Epidermal melanocyte (primary cell): ENCODE results near the gene TRIM17.
A peak's percentile ranks its signal among the peaks of the same experiment; 100 is the strongest.
"Not testable (repeated sequence)": the region's sequence is repeated elsewhere in the genome, so short reads cannot be mapped to it uniquely, and the experiment has no call there.

Source experiments
- DNase-seq: peaks from one replicate; pipeline ENCODE4 v3.0.0; 2011; ENCODE audit warnings: low spot score; ENCODE audit not compliant: insufficient read length

TRIM17 gene

GRCh38 chr1:228448372-228448771 lies 31.7 kb upstream of the TRIM17 start:
- DNase-seq, result no peak

DNA sequence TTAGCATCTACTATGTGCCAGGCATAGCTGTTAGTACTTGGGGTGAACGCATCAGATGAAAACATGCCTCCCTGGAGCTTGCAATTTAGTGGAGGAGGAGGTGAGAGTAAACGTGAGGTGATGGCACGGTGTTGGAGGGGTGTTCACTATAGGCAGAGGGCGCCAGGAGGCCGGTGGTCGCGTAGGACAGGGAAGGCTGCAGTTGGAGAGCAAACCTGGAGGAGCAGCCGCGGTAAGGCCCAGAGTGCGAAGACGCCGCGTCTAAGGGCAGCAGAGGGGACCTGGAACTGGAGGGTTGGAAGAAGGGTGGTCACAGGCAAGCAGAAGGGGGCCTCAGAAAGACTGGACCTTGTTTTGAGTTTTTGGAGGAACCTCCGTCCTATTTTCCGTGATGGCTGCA lies 30.2 kb upstream of the TRIM17 start:
- no peak for DNase-seq

DNA sequence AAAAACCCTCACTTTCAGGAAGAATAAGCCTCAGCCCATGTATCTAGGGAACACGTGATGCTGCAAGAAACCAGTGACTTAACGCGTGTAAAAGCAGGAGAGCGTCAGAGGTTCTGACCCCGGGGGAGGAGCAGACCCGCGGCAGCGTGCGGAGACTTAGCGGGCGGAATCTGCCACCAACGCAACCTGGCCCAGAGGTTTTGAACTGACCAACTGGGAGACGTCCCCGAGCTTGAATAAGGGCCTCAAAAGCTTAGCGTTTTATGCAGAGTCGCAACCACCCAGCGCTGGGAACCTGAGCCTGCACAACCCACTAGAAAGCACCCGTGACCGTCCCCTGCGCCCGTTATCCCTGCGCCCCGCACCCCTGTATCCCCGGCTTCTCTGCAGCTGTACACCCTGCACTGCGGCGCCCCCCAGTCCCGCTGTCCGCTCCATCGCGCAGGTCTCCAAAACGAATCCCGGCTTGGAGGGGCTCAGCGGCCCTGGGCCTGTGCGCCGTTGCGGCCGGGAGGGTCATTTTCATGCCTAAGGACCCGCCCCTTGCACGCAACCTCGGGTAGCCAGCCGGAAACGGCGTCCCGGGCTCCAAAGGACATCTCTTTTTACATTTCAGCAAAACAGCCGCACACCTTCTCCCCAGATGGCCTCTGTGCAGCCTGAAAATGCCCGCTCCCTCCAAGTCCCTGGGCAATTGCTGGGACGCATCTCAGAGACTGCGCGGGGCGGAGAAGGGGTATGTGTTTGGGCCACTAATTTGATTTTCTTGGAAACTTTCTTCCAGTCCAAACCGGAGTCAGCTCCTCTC lies 29.4 kb upstream of the TRIM17 start:
- peak; percentile 79 for DNase-seq

- DNase-seq, result no peak
These were observed 28.8 kb upstream of the TRIM17 start for GRCh38 chr1:228445490-228445842.

DNA sequence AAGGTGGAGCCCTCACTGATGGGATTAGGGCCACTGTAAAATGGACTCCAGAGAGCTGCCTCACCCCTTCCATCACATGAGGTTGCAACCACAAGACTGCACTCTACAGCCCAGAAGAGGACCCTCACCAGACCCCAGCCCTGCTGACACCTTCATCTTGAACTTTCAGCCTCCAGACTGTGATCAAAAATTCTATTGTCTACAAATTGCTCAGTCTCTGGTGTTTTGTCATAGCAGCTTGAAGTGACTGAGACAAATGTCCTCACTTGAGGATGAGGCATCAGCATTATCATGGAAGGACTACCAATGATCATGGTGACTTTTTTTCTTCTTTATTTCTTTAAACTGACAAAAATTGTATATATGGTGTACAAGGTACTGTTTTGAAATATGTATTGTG lies 26.7 kb upstream of the TRIM17 start:
- no peak for DNase-seq

DNA sequence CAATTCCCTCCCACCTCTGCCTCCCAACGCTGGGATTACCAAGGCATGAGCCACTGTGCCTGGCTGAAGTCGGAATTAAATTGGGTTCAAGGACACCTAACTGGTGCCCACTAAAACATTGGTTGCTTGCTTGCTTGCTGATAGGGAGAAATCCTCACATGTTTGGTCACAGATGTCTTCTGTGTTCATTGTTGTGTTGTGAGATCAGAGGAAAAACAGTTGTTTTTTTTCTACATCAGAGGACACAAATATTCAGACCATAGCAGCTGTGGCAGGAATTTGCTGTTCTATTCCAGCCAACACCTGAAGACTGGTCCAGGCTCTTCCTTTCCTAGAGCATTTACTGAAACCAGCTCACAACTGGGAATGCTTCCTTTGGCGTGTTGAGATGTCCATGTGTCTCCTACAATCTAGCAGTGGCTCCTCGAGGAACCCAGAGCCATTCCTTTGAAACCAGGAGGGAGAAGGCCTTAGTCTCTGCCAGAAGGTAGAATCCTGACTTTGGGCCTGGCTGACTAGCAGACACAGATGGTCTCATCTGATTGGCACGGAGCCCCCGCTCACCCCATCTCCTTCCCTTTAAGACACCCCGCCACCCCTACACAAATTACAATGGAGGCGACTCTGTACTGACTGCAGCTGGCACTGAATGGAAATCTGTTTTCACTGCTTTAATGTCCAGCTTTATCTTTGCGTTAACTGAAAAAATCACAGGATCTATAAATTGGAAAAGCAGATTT lies 24.3 kb upstream of the TRIM17 start:
- no peak for DNase-seq

GRCh38 chr1:228438266-228438665 lies 21.6 kb upstream of the TRIM17 start:
- no peak for DNase-seq

DNA sequence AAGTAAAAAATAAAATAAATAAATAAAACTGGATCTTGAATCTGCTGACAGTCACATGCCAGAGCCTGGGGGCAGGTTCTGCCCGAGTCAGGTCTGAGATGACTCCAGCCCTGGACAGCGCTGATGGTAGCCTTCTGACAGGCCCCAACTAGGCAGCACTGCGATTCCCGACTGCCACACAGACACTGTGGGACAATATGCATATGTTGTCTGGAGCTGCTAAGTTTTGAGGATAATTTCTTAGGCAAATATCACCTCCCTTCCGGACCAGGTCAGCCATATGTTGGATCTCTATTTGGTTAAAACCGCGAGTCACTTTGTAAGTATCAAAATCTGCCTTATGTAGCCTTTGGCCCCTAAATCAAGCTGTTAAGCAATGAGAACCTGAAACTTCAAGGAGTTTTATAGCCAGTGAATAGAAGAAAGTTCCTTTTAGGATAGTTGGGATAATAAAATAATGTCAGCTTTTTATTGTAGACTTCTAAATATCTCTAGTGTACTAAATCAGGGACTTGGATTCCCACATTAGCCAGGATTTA lies 20.8 kb upstream of the TRIM17 start:
- DNase-seq, result no peak

DNA sequence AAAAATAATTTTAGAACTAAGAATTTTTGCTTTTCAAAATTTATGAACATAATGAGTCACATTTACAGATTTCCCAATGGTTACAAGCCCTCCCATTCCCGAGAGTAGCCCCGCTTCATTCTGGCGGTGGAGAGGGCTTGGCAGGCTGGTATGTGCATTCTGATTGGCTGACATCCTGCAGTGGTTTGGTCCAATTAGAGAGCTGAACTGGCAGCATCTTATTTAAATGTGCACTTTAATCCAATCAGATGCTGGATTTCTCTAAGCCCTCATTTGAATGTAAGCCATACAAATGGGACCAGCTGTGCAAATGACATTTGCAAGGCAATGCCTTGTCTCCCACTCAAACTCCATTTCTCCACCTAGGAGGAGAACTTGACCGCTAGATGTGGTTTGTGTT lies 18.0 kb upstream of the TRIM17 start:
- no peak for DNase-seq

GRCh38 chr1:228433337-228434053 lies 16.8 kb upstream of the TRIM17 start:
- DNase-seq, result not testable (repeated sequence)

- DNase-seq, result no peak
These were observed 13.6 kb upstream of the TRIM17 start for GRCh38 chr1:228430243-228430642.

GRCh38 chr1:228429698-228430097 lies 13.0 kb upstream of the TRIM17 start:
- DNase-seq, result no peak

GRCh38 chr1:228429007-228429406 lies 12.3 kb upstream of the TRIM17 start:
- no peak for DNase-seq

GRCh38 chr1:228428412-228428811 lies 11.8 kb upstream of the TRIM17 start:
- no peak for DNase-seq

DNA sequence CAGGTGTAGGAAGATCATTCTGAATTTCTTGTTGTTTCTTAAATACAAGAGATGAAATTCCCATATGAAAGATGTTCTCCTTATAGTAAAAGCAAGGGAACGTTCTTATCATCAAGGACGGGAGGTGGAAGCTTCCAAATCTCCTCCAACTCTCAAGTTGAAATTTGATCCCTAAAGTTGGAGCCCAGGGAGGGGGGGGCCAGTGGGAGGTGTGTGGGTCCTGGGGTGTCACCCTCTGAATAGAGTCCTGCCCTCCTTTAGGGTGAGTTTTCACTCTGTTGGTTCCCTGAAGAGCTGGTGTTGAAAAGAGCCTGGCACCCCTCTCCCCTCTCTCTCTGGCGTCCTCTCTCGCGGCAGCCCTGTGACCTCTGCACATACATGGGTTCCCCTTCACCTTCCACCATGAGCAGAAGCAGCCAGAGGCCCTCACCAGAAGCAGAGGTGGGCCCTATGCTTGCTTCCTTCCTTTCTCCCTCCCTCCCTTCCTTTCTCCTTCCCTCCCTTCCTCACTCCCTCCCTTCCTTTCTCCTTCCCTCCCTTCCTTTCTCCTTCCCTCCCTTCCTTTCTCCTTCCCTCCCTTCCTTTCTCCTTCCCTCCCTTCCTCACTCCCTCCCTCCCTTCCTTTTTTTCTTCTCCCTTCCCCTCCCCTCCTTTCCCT lies 10.0 kb upstream of the TRIM17 start:
- no peak for DNase-seq

DNA sequence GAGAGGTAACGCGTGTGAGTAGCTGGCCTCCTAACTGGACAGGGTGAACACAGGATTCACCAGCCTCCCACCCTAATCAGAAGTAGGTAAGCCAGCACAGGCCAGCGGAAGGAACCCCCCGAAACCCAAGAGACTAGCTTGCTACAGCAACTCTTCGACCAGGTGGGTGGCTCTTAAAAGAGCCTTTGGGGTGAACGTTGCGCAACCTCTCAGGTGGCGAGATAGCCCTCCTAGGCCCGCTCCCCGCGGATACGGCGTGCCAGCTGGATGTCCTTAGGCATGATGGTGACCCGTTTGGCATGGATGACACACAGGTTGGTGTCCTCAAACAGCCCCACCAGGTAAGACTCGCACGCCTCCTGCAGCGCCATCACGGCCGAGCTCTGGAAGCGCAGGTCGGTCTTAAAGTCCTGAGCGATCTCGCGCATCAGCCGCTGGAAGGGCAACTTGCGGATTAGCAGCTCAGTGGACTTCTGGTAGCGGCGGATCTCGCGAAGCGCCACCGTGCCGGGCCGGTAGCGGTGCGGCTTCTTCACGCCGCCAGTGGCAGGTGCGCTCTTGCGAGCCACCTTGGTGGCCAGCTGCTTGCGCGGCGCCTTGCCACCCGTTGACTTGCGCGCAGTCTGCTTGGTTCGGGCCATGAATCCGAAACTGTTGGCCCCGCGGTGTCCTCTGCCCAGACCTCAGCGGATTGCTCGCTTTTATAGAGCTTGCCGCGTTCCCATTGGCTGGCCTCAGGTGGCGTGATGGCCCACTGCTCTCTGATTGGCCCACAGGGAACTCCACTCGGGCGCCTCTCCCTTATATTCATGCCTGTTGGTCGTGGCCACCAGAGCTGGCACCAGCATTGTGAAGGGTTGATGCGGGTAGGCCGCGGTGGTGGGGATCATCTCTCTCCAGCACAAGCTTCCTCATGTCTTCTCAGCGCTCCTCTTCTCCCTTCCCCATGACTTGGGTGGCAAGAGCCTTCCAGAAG lies 8.3 kb upstream of the TRIM17 start:
- no peak for DNase-seq

DNA sequence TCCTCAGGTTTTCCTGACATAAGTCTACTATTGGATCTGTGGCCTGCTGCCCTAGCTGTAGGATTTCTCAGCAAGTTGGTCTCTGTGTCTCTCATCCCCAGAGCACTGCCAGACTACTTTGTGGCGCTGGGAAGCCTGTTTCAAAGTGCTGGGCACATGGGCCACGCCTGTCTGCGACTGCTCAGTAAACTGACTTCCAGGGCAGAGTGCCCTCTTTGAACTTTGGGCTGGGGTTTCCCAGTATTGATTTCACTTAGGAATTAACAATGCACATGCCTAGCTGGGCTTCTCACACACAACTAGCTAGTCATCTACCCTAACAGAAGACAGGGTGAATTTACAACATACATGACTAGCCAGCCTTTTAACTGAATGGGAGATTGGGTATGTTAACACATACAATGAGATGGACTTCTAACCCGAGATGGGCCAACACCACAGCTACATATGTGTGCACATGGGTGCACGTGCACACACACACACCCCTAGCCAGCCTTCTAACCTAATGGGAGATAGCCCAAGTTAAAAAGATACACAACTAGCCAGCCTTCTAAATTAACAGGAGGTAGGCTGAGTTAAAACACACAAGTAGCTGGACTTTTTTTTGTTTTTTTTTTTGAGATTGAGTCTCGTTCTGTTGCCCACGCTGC lies 6.9 kb upstream of the TRIM17 start:
- DNase-seq, result no peak

- no peak for DNase-seq
These were observed 4.5 kb upstream of the TRIM17 start for GRCh38 chr1:228420968-228421826.
